HL-60/S4 treated with phorbol 12-myristate 13-acetate at 8.2 ng/mL for 4 days and 3 days (cell line): ENCODE data around the gene UBE2L6.

Experiments
- in situ Hi-C: fragments of 300-500 bp; cut with MboI; formaldehyde crosslinking; loops from 2 replicates; pipeline ENCODE4 v1.15.0; 2022; ENCODE audit warnings: low sequenced_read_pairs

UBE2L6 gene

DNA sequence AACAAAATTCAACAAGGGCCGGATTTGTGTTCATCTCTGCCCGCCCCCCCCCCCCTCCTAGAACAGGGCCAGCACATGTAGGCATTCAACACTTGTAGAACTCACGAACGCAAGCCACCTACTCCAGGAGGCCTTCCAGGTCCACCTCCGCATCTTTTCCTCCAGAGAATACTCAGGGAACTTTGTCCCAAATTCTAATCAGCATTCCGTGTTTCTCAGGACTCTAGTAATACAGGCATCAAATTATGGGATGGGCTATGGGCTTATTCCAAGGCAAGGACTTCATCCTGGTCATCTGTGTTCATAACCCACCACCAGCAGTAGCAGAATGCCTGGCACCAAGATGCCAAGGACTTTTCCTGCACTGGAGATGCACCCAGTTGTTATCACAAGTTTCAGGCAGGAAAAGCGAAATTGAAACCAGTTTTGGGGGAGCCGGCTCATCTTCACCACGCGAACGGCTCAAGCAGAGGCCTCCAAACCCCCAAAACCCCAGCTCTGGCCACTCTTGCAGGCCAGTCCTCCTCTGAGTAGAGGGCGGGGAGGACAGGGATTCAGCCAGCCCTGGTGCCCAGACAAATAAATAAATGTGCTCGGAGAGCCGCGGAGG is 462 bp downstream of the UBE2L6 start:
- in situ Hi-C loops: loop anchor here (5.0 kb wide), 1 partner anchor 75 kb away; no protein-coding TSS in a partner anchor

DNA sequence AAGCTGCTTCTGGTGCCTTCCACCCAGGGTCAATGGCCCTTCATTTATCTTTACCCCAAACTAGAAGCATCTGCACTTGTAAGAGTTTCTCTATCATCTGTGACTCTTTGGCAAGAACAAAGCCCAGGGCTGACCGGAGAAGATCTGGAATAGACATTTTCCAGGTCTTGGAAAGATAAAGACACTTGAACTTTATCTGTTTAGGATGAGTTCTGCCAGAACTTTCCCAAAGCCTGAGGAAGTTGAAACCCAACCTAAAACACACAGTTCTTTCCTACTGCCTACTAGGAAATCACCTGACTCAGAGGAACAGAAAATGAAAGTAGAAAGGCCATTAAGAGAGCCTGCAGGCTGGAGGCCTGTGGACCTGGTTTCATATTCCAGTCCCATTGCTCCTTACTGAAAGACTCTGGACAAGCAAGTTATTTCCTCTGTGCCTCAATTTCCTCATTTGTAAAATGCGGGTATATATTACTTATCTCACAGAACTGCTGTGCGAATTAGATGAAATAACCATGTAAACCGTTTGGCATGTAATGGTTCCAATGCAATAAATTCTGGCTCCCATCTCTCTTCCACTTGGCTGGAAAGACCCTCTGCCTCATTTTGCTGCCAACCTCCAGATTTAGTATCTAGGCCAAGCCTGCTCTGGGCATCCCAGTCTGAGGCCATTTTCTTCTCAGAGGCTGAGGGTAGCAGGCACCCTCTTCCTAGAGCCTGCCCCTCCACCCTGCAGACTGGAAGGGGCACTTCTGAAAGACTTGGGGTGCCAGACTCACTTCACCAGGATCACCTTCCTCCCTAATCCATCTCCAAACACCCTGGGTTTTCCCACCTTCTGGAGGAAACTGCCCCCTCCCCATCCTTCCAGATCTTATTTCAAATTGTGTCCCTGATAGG is 1.2 kb downstream of the UBE2L6 start:
- in situ Hi-C loops: loop anchor here (5.0 kb wide), 1 partner anchor 76 kb away; no protein-coding TSS in a partner anchor

DNA sequence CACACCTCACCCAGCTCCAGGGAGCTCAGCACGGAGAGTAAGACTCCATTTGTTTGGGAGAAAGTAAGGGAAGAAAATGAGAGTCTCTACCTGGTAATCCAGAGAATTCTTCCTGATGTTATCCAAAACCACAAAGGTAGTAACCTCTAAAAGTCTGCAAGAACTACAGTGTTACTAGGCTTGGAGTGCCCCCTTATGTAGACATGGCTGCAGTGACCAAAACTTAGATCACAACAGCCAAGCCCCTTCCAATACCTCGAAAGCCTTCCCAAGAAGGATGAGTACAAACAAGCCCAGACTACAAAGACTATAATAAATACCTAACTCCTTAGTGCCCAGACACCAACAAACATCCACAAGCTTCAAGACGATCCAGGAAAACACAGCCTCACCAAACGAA is 4.9 kb downstream of the UBE2L6 start:
- in situ Hi-C loops: no loop called here

DNA sequence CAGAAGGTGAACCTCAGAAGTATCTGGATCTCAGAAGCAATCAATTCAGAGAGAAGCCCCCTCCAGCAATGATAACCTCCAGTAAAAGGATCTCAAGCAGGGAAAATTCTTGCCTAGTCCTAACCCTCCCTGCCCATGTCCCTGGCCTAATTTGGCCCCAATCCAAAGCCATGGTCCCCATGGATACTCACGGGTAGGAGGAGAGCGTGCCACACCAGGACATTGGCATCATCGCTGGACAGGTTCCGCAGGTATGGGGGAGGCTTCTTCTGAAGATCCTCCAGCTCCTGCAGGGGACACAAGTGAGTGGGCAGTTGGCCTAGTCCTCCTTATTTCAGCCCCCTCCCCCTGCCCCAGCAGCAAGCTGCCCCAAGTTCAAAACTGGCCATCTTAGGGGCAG is 7.3 kb downstream of the UBE2L6 start:
- in situ Hi-C loops: no loop called here

DNA sequence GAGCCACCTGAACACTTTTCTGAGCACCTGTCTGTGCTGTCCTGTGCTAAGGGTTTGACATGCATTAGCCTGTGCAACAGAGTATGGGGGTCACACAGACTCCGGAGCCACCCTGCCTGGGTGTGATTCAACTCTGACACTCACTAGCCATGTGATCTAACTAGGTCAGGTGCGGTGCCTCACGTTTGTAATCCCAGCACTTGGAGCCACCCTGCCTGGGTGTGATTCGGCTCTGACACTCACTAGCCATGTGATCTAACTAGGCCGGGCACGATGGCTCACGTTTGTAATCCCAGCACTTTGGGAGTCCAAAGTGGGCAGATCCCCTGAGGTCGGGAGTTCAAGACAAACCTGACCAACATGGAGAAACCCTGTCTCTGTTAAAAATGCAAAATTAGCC is 11.4 kb downstream of the UBE2L6 start:
- in situ Hi-C loops: no loop called here

DNA sequence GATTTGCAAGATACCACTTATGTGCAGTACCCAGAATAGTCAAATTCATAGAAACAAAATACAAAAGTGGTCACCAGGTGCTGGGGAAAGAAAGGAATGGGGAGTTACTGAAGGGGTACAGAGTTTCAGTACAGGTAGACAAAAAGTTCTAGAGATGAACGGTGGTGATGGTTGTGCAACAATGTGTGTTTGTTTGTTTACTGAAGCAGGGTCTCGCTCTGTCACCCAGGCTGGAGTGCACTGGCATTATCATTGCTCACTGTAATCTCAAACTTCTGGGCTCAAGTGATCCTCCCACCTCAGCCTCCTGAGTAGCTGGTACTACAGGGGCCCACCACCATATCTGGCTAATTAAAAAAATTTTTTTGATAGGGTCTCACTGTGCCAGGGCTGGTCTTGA is 12.1 kb downstream of the UBE2L6 start:
- in situ Hi-C loops: no loop called here

DNA sequence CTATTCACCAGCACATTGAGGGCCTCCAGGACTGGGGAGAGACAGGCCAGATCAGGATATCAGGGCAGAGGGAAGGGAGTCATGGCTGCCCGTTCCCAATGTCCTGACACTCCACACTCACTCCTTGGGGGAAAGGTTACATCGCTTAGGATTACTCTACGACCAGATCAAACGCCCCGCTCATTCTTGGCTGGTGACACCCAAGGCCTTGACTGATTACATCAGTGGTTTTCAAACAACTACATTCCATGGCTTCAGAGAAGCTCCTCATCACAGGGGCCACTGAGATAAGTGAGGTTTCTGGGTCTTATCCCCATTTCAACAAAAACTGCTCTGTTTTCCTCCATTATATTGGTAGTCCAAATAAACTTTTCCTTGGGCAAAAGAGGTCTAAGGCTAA is 15.0 kb downstream of the UBE2L6 start:
- in situ Hi-C loops: no loop called here

DNA sequence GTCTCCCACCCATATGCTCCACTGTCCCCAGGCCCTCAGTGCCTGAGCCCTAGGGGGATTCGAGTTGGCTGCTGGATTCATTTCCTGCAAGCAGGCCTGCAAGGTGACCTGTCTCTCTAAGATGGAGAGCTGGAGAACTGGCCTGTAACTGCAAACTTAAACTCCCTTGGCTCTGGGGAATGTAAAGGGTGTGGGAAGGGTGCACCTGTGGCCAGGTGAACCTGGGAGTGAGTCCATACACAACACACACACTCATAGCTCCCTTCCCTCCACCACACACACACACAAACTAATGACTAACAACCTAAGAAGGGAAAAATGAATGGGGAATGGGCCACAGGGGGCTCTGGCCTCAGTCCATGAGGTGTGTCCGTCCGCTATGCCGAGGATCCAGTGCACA is 15.5 kb downstream of the UBE2L6 start:
- in situ Hi-C loops: no loop called here

DNA sequence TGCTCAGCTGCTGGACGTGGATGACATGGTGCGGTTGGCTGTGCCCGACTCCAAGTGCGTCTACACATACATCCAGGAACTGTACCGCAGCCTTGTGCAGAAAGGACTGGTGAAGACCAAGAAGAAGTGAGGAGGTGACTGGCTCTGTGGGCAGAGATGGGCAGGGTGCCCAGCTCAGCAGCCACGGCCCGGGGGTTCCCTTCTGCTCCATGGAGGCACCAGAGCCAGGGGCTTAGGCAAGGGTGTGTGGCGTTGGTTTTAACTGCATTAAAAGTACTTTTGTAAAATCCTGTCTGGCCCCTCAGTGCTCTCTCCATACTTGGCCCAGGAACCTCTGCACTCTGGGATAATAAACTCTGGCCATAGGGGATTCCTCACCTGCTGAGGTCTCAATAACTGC is 17.5 kb downstream of the UBE2L6 start:
- in situ Hi-C loops: loop anchor here (25.0 kb wide), 1 partner anchor 213 kb away; the partner anchor contains the start of genes P2RX3 and SSRP1

DNA sequence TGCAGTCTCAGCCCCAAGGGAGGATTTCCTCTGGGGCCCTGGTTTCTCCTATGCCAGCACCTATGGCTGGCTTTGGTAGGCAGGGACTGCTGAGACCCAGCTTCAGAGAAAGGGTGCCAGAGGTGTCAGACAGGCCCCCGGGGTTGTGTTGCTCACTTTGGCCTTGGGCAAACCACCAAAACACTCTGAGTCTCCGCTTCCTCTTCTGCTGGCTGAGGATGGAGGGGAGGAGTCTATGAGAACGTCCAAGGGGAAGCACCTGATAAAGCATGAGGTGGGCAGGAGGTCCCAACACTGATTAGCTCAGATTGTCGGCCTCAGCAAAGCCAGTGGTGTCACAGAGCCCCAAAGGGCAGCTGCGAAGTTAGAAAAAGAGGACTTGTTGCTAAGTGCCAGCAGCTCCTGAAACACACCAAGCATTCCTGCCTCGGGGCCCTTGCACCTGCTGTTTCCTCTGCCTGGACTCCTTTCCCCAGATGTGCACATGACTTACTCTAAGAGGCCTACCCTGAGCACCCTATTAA is 19.6 kb downstream of the UBE2L6 start:
- in situ Hi-C loops: loop anchor here (25.0 kb wide), 1 partner anchor 211 kb away; the partner anchor contains the start of genes P2RX3 and SSRP1

DNA sequence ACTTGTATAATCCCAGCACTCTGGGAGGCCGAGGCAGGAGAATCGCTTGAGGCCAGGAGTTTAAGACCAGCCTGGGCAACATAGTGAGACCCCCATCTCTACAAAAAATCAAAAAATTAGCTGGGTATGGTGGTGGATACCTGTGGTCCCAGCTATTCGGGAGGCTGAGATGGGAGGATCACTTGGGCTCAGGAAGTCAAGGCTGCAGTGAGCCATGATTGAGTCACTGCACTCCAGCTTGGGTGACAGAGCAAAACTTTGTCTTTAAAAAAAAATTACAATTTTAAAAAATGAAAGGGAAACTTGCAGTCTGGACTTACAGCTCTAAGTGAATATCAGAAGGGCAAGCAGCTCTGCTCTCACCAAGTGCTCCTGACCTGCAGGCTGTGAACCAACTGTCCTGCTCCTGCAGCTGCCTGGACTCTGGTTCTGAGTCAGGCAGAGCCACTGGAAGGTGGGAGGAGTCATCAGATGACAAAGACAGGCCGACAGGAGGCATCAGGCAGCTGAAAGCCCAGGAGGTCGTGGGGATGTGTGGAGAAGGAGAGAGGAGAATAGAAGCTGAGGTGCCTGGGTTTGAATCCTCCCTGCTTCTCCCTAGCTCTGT is 20.5 kb downstream of the UBE2L6 start:
- in situ Hi-C loops: loop anchor here (25.0 kb wide), 1 partner anchor 210 kb away; the partner anchor contains the start of genes P2RX3 and SSRP1

DNA sequence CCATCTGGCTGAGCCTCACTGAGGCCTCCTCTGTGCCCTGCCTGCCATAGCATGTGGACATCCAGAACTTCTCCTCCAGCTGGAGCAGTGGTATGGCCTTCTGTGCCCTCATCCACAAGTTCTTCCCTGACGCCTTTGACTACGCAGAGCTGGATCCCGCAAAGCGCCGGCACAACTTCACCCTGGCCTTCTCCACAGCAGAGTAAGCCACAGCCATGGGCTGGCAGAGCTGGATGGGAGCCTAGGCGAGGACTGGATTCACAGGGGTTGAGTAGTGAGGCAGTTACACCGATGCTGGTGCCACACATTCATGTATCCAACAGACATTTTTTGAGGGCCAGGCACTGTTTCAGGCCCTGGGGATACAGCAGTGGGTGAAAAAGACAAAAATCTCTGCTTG is 21.0 kb downstream of the UBE2L6 start:
- in situ Hi-C loops: loop anchor here (25.0 kb wide), 1 partner anchor 209 kb away; the partner anchor contains the start of genes P2RX3 and SSRP1

DNA sequence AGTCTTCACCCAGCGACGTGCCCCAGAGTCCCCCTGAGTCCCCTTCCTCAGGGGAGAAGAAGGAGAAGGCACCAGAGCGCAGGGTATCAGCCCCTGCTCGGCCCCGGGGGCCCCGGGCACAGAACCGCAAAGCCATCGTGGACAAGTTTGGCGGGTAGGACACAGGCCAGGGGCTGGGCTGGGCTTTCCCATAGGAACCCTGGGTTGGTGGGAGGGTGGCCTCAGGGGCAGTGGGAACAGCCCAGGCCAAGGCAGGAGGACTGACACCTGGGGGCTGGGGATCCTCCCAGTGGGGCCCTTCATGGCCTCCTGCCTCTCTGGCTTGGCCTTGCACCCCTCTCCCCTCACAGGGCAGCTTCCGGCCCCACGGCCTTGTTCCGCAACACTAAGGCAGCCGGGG is 21.6 kb downstream of the UBE2L6 start:
- in situ Hi-C loops: loop anchor here (25.0 kb wide), 1 partner anchor 209 kb away; the partner anchor contains the start of genes P2RX3 and SSRP1

DNA sequence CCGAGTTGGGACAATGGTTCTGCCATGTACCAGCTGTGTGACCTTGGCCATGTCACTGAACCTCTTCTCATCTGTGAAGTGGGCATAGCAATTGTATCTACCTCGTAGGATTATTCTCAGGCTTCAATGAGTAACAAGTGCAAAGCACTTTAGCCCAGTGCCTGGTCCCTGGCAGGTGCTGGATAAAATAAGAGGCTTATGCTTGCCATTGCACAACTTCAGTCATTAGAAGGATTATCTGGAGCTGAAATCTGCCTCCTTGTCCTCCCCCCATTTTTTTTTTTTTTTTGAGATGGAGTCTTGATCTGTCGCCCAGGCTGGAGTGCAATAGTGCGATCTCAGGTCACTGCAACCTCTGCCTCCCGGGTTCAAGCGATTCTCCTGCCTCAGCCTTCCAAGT is 22.9 kb downstream of the UBE2L6 start:
- in situ Hi-C loops: loop anchor here (25.0 kb wide), 1 partner anchor 207 kb away; the partner anchor contains the start of genes P2RX3 and SSRP1

DNA sequence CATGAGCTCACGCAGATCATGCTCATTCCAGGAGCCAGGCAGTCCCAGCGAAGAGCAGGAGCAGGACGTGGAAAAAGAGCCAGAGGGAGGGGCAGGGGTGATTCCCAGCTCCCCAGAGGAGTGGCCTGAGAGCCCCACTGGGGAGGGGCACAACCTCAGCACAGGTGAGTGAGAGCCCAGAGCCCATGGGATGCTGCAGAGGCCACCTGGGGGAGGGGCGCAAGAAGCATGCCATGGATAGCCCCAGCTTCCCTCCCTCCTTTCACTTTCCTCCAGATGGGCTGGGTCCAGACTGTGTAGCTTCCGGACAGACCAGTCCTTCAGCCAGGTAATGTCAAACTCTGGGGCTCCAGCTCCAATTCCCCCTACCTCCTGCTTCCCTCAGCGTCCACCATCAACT is 23.9 kb downstream of the UBE2L6 start:
- in situ Hi-C loops: loop anchor here (25.0 kb wide), 1 partner anchor 206 kb away; the partner anchor contains the start of genes P2RX3 and SSRP1

DNA sequence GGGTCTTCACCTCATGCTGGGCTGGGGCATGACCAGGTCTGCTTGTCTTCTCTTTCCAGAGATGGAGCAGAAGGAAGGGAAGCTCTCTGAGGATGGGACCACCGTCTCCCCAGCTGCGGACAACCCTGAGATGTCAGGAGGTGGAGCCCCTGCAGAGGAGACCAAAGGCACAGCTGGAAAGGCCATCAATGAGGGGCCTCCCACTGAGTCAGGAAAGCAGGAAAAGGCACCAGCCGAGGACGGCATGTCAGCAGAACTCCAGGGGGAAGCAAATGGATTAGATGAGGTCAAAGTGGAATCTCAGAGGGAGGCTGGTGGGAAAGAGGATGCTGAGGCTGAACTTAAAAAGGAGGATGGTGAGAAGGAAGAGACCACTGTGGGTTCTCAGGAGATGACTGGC is 24.9 kb downstream of the UBE2L6 start:
- in situ Hi-C loops: loop anchor here (25.0 kb wide), 1 partner anchor 205 kb away; the partner anchor contains the start of genes P2RX3 and SSRP1

DNA sequence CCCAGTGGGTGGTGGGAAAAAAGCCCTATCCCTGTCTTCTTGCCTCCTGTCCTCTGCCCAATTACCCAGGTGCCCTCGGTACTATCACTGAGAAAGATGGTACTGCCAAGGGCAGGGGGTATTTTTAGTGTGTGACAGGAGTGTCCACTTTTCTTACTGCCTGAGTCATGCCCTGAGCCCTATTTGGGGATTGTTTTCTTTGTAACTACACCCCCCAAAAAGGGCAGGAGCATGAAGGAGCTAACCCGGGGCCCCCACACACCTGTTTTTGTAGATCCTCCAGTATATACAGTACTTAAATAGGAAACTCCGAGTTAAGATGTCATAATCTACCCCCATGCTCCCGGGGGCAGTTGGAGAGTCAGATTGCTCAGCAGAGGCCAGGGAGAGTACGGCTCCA is 26.3 kb downstream of the UBE2L6 start:
- in situ Hi-C loops: loop anchor here (25.0 kb wide), 1 partner anchor 204 kb away; the partner anchor contains the start of genes P2RX3 and SSRP1

DNA sequence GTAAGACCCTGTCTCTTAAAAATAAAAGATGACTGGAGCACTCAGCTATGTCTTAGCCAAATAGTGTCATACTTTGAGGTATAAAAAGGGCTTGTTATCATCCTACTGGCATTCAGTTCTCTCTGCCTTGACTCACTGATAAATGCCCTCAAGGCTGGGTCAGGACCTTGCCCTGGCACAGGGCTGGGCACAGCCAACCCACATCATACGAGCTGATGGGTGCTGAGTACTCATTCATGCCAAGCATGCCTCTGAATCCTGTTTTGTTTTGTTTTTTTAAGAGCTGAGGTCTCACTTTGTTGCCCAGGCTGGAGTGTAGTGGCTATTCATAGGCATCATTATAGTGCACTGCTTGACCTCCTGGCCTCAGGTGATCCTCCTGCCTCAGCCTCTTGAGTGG is 28.1 kb downstream of the UBE2L6 start:
- in situ Hi-C loops: loop anchor here (25.0 kb wide), 1 partner anchor 202 kb away; the partner anchor contains the start of genes P2RX3 and SSRP1

DNA sequence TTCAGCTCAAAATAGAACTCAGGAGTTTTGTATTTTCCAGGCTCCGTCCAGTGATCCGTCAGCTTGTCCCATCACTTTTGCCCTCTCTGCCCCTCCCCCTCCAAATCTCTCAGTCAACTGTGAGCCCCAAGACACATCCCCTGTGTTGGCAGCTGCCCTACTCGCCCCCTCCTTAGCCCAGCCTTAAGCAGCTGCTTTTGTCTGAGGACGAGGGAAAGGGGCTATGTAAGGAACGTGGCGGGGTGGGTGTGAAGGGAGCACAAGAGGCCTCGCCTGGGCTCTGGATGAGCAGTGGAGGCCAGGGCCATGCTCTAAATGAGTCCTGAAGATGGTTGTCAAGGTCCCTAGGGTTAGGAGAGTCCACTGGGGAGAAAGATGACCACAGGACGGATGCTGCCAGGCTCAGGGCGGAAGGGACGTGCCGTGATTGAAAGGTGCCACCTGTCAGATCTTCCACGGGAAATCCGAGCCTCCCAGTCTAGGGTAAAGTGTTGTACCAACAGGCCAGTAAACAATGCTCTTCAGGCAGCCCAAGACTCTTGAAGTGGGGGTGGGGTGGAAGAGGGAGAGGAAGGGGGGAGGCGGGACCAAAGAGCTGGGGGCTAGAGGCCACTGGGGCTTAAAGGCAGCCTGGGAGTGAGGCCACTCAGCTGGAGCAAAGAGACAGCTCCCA is 30.4 kb downstream of the UBE2L6 start, which contains the start of gene SMTNL1:
Gene SMTNL1, plus strand, starts transcription at position 649 of the 673 bp plus-strand sequence. CDS start 5,048 bp downstream, outside the sequence.
- in situ Hi-C loops: loop anchor here (25.0 kb wide), 1 partner anchor 200 kb away; the partner anchor contains the start of genes P2RX3 and SSRP1

DNA sequence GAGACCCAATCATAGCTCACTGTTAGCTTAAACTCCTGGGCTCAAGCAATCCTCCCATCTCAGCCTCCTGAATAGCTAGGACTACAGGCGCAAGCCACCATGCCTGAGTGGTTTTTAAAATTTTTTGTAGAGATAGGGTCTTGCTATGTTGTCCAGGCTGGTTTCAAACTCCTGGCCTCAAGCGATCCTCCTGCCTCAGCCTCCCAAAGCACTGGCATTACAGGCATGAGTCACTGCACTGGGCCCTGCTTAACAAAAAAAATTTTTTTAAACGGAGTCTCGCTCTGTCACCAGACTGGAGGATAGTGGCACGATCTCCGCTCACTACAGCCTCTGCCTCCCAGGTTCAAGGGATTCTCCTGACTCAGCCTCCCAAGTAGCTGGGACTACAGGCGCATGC is 33.0 kb downstream of the UBE2L6 start:
- in situ Hi-C loops: loop anchor here (25.0 kb wide), 1 partner anchor 197 kb away; the partner anchor contains the start of genes P2RX3 and SSRP1
